DMS79 treated with DMSO at 0.1 percent for 48 hours (cell line): ENCODE results near the gene LMO2.

Experiments used
- DNase-seq: peaks from one replicate; lab custom pipeline; 2025; lab: John Stamatoyannopoulos, UW

Gene LMO2

DNA sequence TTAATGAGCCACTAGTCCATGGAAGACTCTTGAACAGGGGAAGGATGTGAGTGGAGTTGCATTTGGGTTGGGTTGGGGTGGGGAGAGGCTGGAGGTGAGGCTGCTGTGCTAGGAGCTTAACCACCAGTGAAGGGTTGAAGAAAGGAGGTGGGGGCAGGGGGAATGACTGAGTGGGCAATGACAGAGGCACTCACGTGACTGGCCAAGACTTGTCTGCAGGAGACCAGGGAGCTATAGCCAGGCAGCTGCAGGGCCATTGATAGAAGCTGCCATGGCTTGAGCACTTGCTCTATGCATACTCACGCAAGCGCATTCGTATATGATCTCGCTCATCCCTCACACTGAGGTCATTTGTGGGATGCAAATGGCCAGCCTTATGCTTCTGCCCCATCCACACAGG lies 4.0 kb downstream of the LMO2 start:
- no peak for DNase-seq

- no peak for DNase-seq
Observed at GRCh38 chr11:33885338-33886005, 6.4 kb downstream of the LMO2 start.

GRCh38 chr11:33884601-33885000 lies 7.3 kb downstream of the LMO2 start:
- DNase-seq: no peak

DNA sequence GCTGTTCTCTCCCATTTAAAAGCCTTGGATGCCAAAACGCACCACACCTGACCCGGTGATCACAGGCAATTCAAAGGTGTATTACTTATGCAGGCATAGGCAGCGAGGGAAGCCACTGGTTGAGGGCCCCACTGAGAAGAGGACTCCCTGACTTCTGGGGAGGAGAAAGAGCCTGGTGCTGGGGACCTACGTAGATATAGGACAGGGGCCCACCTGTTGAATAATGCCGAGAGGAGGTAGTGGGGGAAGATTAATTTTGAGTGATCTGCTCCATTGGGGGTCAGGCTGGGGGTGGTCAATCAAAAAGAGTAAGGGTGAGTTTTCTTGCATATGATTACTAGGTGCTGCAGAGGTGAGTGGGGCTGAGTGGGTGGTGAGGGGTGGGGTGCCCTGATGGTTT lies 7.8 kb downstream of the LMO2 start:
- no peak for DNase-seq

GRCh38 chr11:33881651-33882503 lies 10.0 kb downstream of the LMO2 start:
- DNase-seq: no peak

DNA sequence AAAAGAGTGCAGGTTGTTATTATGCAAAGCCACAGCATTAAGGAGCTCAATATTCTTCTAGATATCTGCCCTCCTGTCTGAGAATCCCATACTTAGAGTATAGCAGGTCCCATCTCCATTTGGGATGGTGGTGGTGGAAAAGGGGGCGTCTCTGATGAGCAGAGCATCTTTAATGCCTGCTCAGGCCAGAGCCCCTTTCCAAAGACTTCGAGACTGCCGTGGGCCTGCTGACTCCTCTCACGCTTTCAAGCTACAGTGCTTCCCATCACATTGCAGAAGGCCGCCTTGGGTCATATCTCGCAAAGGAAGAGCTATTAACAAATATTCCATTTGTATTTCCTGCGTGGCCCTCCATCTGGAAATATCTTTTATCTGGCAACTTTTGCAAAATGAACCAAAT lies 10.9 kb downstream of the LMO2 start:
- DNase-seq: no peak

- DNase-seq: no peak
Observed at GRCh38 chr11:33879375-33879774, 12.5 kb downstream of the LMO2 start.

- no peak for DNase-seq
Observed at GRCh38 chr11:33877038-33877437, 14.8 kb downstream of the LMO2 start.

DNA sequence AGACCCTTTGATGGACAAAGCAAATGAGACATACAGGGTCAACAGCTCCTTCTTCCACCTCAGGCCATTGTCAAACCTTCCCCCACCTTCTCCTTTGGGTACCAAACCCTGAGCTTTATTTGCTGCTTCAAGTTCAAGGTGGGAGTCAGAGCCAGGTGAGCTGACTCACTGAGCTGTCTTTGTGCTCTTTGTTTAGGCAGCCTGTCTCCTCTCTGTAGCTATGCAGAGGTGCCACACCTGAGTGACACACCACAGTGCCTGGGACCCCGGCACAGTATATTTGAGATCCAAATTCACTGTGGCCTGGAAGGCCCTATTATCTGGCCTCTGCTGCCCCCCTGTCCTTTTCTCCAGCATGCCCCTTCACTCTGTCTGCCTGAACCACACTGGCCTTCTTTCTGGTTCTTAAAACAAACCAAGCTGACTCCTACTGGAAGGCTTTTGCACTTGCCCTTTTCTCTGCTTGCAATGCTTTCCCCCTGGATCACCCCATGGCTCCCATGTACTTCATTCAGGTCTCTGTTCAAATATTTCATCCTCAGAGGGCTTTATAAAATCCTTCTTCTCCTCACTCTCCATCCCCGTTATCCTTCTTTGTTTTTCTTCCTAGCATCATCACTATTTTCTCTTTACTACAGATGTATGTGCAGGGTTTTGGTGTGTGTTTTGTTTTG lies 16.1 kb downstream of the LMO2 start:
- peak; percentile 33 for DNase-seq

GRCh38 chr11:33874910-33875490 lies 16.9 kb downstream of the LMO2 start:
- DNase-seq: peak; percentile 83

GRCh38 chr11:33874433-33874832 lies 17.4 kb downstream of the LMO2 start:
- DNase-seq: no peak

DNA sequence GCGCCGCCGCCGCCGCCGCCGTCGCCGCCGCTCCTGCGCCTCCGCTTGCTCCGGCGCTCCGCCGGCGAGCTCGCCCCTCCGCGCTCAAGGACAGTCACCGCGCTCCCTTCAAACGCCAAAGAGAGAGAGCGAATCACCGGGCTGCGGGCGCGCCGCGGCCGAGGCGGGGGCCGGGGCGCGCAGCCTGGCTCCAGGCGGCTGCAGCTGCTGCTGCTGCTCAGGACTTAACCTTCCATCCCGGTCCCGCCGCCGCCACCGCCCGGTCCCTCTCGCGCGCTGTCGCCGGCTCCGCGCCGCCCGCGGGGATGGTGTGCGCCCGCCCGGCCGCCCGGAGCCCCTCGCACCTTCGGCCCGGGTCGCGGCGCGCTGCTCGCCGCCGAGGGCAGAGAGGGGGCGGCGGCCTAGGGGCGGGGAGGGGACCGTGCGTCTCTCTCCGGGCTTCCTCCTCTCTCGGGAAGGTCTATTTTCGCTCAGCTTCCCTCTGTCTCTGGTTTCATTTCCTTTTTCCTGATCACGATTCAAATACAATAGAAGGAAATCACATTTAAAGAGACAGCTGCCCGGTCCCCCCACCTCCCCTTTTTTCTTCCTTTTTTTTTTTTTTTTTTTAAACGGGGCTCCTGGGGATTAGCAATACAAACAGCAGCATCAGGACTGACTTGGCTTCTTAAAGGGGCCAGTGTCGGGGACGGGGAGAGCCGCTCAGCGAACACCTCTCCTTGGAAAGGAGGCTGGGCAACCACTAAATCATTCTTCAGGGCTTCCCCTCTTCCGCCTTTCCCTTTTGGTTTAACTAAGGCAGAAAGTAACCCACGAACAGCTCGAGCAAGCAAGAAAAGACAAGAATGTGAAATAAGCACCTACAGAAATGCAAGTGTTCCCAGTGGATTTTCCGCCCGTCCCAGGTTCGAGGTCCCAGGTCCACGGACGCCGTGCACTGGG lies 22.1 kb downstream of the LMO2 start:
- peak; percentile 54 for DNase-seq

- DNase-seq: peak; percentile 53
Observed at GRCh38 chr11:33868647-33869461, 23.0 kb downstream of the LMO2 start.

GRCh38 chr11:33867996-33868646 lies 23.8 kb downstream of the LMO2 start:
- peak; percentile 68 for DNase-seq

GRCh38 chr11:33867561-33867960 lies 24.3 kb downstream of the LMO2 start:
- no peak for DNase-seq

GRCh38 chr11:33866936-33867335 lies 24.9 kb downstream of the LMO2 start:
- no peak for DNase-seq

DNA sequence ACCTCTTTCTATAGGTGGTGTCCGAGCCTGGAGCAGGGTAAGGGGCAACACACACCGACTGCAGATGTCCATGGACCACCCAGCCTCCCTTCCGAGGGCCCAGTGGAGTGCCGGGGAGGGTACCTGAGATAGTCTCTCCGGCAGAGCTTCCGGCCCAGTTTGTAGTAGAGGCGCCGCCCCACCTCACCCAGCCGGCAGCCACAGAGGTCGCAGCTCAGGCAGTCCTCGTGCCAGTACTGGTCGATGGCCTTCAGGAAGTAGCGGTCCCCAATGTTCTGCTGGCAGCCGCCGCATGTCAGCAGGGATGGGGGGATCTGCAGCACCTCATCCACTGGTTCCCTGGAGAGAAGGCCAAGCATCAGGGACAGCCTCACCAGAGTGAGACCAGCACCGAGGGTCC lies 27.4 kb downstream of the LMO2 start:
- DNase-seq: no peak

DNA sequence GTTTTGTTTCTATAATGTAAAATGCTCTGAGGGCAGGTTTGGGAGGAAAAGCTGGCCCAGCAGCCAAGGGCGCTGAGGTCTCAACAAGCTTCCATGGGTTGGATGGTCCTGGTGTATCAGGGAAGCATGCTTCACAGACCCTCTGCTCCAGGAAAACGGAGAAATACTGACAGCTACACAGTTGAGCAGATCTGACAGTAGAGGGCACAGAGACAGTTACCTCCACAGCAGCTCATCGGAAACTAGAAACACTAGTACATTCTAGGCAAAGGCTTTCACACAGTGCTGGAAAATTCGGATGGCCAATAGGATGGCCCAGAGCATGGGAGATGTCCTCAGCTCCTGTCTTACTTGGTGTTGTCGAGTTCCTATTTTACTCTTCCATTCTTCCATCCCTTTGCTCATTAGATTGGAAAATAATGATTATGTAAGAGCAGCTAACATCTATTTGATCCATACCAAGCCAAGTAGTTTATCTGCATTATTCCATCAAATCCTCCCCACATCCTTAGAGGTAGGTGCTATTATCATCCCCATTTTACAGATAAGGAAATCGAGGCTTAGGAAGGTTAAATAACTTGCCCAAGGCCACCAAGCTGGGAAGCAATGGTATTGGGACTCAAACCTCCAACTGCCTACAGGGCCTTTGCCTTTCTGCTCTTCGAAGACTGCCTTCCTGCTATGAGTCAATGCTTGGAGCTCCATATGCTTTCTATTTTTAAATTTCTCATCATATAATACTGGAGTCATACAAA lies 28.3 kb downstream of the LMO2 start:
- DNase-seq: no peak

- no peak for DNase-seq
Observed at GRCh38 chr11:33861941-33862589, 29.8 kb downstream of the LMO2 start.
